Neural progenitor cell (in vitro differentiated cells): ENCODE results near the gene PRKCE. TPM values are rescaled to one million over a fixed set of nuclear protein-coding genes. Genes with fewer than 3 reads are reported as not detected.
"Not testable (repeated sequence)": the region's sequence is repeated elsewhere in the genome, so short reads cannot be mapped to it uniquely, and the experiment has no call there.

ENCODE experiments used
- DNase-seq: peaks from one replicate; pipeline ENCODE4 v3.0.0-alpha.2; 2016; ENCODE audit warnings: low spot score
- H2AFZ ChIP-seq: fragments of 200-600 bp; sonication (generic); replicated peaks from 2 replicates; pipeline ENCODE4 v1.6.1; 2016; ENCODE audit warnings: antibody characterized with exemption
- H3F3A ChIP-seq: fragments of 200-600 bp; sonication (generic); 2 replicates; pipeline ENCODE4 v1.6.1; 2016; ENCODE audit warnings: antibody characterized with exemption, low read depth
- H3K27ac ChIP-seq: fragments of 200-600 bp; sonication (generic); 2 replicates; pipeline ENCODE4 v1.5.1; 2016; ENCODE audit warnings: mild to moderate bottlenecking
- H3K27me3 ChIP-seq: fragments of 200-600 bp; sonication (generic); 2 replicates; pipeline ENCODE4 v1.6.1; 2016; ENCODE audit warnings: mild to moderate bottlenecking, moderate library complexity
- H3K36me3 ChIP-seq: fragments of 200-600 bp; sonication (generic); 2 replicates; pipeline ENCODE4 v1.5.1; 2016
- H3K4me1 ChIP-seq: fragments of 200-600 bp; sonication (generic); 2 replicates; pipeline ENCODE4 v1.6.1; 2016; ENCODE audit warnings: mixed run types
- H3K4me2 ChIP-seq: fragments of 200-600 bp; sonication (generic); 2 replicates; pipeline ENCODE4 v1.6.1; 2016
- H3K4me3 ChIP-seq: fragments of 200-600 bp; sonication (generic); 2 replicates; pipeline ENCODE4 v1.5.1; 2016
- H3K79me2 ChIP-seq: fragments of 200-600 bp; sonication (generic); 2 replicates; pipeline ENCODE4 v1.6.1; 2016; ENCODE audit warnings: low read depth
- H3K9ac ChIP-seq: fragments of 200-600 bp; sonication (generic); 2 replicates; pipeline ENCODE4 v1.6.1; 2016
- H3K9me3 ChIP-seq: fragments of 200-600 bp; sonication (generic); 2 replicates; pipeline ENCODE4 v1.5.1; 2016; ENCODE audit warnings: low read depth
- H4K20me1 ChIP-seq: fragments of 200-600 bp; sonication (generic); 2 replicates; pipeline ENCODE4 v1.6.1; 2016; ENCODE audit warnings: low read depth
- H3K27ac Mint-ChIP-seq: 3 replicates; pipeline ENCODE4 v1.8.0; 2021; ENCODE audit warnings: mixed read lengths
- H3K27me3 Mint-ChIP-seq: 2 replicates; pipeline ENCODE4 v1.8.0; 2022; ENCODE audit warnings: low read depth, mild to moderate bottlenecking, inconsistent platforms, moderate library complexity, mixed read lengths; ENCODE audit not compliant: insufficient read depth
- H3K36me3 Mint-ChIP-seq: 3 replicates; pipeline ENCODE4 v1.8.0; 2021; ENCODE audit warnings: mixed read lengths
- H3K4me1 Mint-ChIP-seq: 3 replicates; pipeline ENCODE4 v1.8.0; 2021; ENCODE audit warnings: mixed read lengths
- H3K4me3 Mint-ChIP-seq: 3 replicates; pipeline ENCODE4 v1.8.0; 2021; ENCODE audit warnings: mild to moderate bottlenecking, moderate library complexity, mixed read lengths
- H3K9me3 Mint-ChIP-seq: 3 replicates; pipeline ENCODE4 v1.8.0; 2020; ENCODE audit warnings: mixed read lengths
- EZH2 ChIP-seq: fragments of 200-600 bp; sonication (generic); IDR thresholded peaks from 2 replicates; pipeline ENCODE4 v1.6.1; 2017; ENCODE audit warnings: antibody characterized with exemption, mild to moderate bottlenecking, moderate library complexity
- EZH2phosphoT487 ChIP-seq: fragments of 200-600 bp; sonication (generic); IDR thresholded peaks from 2 replicates; pipeline ENCODE4 v1.6.1; 2017; ENCODE audit warnings: antibody characterized with exemption
- total RNA-seq: library from RNA; depleted of rRNA; stranded (reverse); fragments of >200 nt; gene quantifications from 2 replicates; pipeline ENCODE4 v1.2.3, GENCODE V29; 2015; ENCODE audit warnings: low replicate concordance
- TF ChIP-seq, protein P1 (sequence below): fragments of 200-600 bp; sonication (generic); IDR thresholded peaks from 2 replicates; pipeline ENCODE4 v1.5.1; 2017; ENCODE audit warnings: antibody characterized with exemption, mild to moderate bottlenecking

The PRKCE gene
- total RNA-seq, 1 donor from 2014 or later, result 4.1 TPM

DNA sequence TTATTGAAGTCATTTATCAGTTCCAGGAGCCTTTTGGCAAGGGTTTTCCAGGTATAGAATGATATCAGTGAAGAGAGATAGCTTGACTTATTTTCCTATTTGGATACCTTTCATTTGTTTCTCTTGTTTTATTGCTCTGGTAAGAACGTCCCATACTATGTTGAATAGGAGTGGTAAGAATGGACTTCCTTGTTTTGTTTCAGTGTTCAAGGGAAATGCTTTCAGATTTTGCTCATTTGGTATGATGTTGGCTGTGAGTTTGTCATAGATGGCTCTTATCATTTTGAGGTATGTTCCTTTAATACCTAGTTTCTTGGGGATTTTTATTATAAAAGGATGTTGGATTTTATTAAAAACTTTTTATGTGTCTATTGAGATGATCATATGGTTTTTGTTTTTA is 558.6 kb downstream of the PRKCE start:
- Histone ChIP-seq H2AFZ (no peak overlapping the region), H3K4me3 (no peak overlapping the region), H3K4me1 (no peaks in the 10 kb centered on the region), H3K9me3 (no peaks in the 10 kb centered on the region), H3K27ac (no peak overlapping the region), H3K36me3 (no peaks in the 10 kb centered on the region), H4K20me1 (no peaks in the 10 kb centered on the region), H3K79me2 (no peaks in the 10 kb centered on the region), H3K4me2 (no peak overlapping the region), H3K27me3 (no peaks in the 10 kb centered on the region), H3F3A (no peaks in the 10 kb centered on the region), H3K9ac (no peak overlapping the region)
- TF ChIP-seq, protein P1, sequence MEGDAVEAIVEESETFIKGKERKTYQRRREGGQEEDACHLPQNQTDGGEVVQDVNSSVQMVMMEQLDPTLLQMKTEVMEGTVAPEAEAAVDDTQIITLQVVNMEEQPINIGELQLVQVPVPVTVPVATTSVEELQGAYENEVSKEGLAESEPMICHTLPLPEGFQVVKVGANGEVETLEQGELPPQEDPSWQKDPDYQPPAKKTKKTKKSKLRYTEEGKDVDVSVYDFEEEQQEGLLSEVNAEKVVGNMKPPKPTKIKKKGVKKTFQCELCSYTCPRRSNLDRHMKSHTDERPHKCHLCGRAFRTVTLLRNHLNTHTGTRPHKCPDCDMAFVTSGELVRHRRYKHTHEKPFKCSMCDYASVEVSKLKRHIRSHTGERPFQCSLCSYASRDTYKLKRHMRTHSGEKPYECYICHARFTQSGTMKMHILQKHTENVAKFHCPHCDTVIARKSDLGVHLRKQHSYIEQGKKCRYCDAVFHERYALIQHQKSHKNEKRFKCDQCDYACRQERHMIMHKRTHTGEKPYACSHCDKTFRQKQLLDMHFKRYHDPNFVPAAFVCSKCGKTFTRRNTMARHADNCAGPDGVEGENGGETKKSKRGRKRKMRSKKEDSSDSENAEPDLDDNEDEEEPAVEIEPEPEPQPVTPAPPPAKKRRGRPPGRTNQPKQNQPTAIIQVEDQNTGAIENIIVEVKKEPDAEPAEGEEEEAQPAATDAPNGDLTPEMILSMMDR, result no peak
- TF ChIP-seq EZH2phosphoT487 (no peak), EZH2 (no peak)
- H3K9me3 Mint-ChIP-seq, result peaks cover 11% of the 10 kb centered on the region
- H3K27me3 Mint-ChIP-seq, result peaks cover 4% of the 10 kb centered on the region
- H3K36me3 Mint-ChIP-seq, result no peaks in the 10 kb centered on the region
- no peak overlapping the region for H3K4me3 Mint-ChIP-seq
- H3K27ac Mint-ChIP-seq, result no peak overlapping the region
- no peaks in the 10 kb centered on the region for H3K4me1 Mint-ChIP-seq
- DNase-seq, result no peak

DNA sequence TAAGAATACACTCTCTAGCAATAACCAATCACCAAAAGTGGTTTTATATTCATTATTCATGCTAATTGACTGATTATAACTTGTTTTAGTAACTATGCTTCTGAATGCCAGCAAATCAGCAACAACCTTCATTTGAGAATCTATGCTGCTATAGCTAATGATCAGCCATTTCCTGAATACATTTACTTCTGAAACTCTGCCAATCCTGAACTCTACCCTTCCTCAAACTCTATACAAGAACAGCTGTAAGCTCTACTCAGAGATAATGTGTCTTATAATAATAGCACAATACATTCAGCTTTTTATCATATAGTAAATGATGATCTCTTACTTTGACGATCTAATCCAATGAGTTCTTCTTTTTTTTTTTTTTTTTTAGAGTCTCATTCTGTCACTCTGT is 560.0 kb downstream of the PRKCE start:
- no peaks in the 10 kb centered on the region for H3K36me3 ChIP-seq
- no peak overlapping the region for H3K4me2 ChIP-seq
- no peaks in the 10 kb centered on the region for H3K27me3 ChIP-seq
- DNase-seq, result no peak
- no peaks in the 10 kb centered on the region for H3F3A ChIP-seq
- no peaks in the 10 kb centered on the region for H3K9me3 ChIP-seq
- H3K4me1 ChIP-seq, result no peaks in the 10 kb centered on the region
- Mint-ChIP-seq H3K36me3 (no peaks in the 10 kb centered on the region), H3K27ac (no peak overlapping the region), H3K9me3 (peaks cover 15% of the 10 kb centered on the region), H3K4me1 (no peaks in the 10 kb centered on the region), H3K27me3 (peaks cover 4% of the 10 kb centered on the region), H3K4me3 (no peak overlapping the region)
- no peak overlapping the region for H3K9ac ChIP-seq
- TF ChIP-seq, protein P1, result no peak
- no peak for TF ChIP-seq EZH2phosphoT487
- TF ChIP-seq EZH2, result no peak
- H3K79me2 ChIP-seq, result no peaks in the 10 kb centered on the region
- H3K4me3 ChIP-seq, result no peak overlapping the region
- no peak overlapping the region for H3K27ac ChIP-seq
- no peak overlapping the region for H2AFZ ChIP-seq
- H4K20me1 ChIP-seq, result no peaks in the 10 kb centered on the region

DNA sequence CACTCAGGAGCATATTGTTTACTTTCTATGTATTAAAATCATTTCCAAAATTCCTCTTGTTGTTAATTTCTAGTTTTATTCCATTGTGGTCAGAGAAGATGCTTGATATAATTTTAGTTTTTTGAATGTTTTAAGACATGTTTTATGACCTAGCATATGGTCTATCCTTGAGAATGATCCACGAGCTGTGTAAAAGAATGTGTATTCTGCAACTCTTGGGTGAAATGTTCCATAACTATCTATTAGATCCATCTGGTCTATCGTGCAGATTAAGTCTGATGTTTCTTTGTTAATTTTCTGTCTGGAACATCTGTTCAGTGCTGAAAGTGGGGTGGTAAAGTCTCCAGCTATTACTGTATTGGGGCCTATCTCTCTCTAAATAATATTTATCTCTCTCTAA is 562.4 kb downstream of the PRKCE start:
- Histone ChIP-seq H3K9me3 (no peaks in the 10 kb centered on the region), H3K9ac (no peak overlapping the region), H3K4me1 (no peaks in the 10 kb centered on the region), H4K20me1 (no peaks in the 10 kb centered on the region), H3K4me3 (no peak overlapping the region), H3K27me3 (no peaks in the 10 kb centered on the region), H3K4me2 (no peak overlapping the region), H3K36me3 (no peaks in the 10 kb centered on the region), H2AFZ (no peak overlapping the region), H3K79me2 (no peaks in the 10 kb centered on the region), H3F3A (no peaks in the 10 kb centered on the region), H3K27ac (no peak overlapping the region)
- no peaks in the 10 kb centered on the region for H3K36me3 Mint-ChIP-seq
- TF ChIP-seq EZH2phosphoT487 (no peak), EZH2 (no peak)
- TF ChIP-seq, protein P1, result no peak
- H3K4me3 Mint-ChIP-seq, result no peak overlapping the region
- no peaks in the 10 kb centered on the region for H3K4me1 Mint-ChIP-seq
- H3K9me3 Mint-ChIP-seq, result peaks cover 20% of the 10 kb centered on the region
- peaks cover 4% of the 10 kb centered on the region for H3K27me3 Mint-ChIP-seq
- no peak for DNase-seq
- H3K27ac Mint-ChIP-seq, result no peak overlapping the region

DNA sequence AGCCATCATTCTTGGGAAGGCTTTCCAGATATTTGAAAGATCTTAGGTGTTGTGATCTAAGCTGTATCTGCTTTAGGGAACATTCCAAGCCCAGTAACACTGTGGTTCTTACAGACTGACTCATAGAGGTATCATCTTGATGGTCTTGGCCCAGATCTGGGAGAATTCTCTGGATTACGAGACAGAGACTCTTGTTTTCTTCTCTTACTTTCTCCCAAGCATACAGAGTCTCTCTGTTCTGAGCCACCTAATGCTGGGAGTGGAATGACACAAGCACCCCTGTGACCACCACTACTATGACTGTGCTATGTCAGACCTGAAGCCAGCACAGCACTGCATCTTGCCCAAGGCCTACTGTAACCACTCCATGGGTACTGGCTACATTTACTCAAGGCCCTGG is 564.7 kb downstream of the PRKCE start:
- no peaks in the 10 kb centered on the region for H3K79me2 ChIP-seq
- no peak overlapping the region for H3K27ac ChIP-seq
- H3K27me3 Mint-ChIP-seq, result peaks cover 2% of the 10 kb centered on the region
- no peak overlapping the region for H2AFZ ChIP-seq
- DNase-seq, result no peak
- no peaks in the 10 kb centered on the region for H4K20me1 ChIP-seq
- H3K4me3 ChIP-seq, result no peak overlapping the region
- no peaks in the 10 kb centered on the region for H3K4me1 ChIP-seq
- H3K36me3 ChIP-seq, result no peaks in the 10 kb centered on the region
- no peak overlapping the region for H3K4me2 ChIP-seq
- H3K9me3 Mint-ChIP-seq, result peaks cover 21% of the 10 kb centered on the region
- no peaks in the 10 kb centered on the region for H3K36me3 Mint-ChIP-seq
- TF ChIP-seq EZH2, result no peak
- TF ChIP-seq, protein P1, result no peak
- TF ChIP-seq EZH2phosphoT487, result no peak
- H3K27me3 ChIP-seq, result no peaks in the 10 kb centered on the region
- no peak overlapping the region for H3K9ac ChIP-seq
- no peak overlapping the region for H3K27ac Mint-ChIP-seq
- no peaks in the 10 kb centered on the region for H3K4me1 Mint-ChIP-seq
- no peaks in the 10 kb centered on the region for H3K9me3 ChIP-seq
- no peaks in the 10 kb centered on the region for H3F3A ChIP-seq
- H3K4me3 Mint-ChIP-seq, result no peak overlapping the region

DNA sequence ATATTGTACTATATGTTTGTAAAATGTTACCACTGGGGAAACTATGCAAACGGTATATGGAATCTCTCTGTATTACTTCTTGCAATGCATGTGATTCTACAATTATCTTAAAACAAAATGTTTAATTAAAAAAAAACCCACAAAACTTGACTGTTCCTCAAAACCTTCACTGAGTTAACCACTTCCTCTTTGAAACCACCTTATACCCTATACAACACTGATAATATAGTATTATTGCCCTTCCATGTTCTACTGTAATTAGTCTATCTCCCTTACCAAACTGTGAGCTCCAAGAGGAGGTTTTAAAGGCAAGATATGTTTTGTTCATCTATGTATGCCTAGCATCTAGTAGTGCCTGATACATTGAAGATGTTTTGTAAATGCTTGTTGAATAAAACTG is 572.0 kb downstream of the PRKCE start:
- not testable (repeated sequence) for H3K9ac ChIP-seq, H4K20me1 ChIP-seq, H3K4me1 Mint-ChIP-seq, H3K27ac ChIP-seq, H3K4me2 ChIP-seq, H3K27ac Mint-ChIP-seq, H3K79me2 ChIP-seq, H3K4me3 ChIP-seq, H3K4me3 Mint-ChIP-seq, H3K27me3 ChIP-seq, H3K4me1 ChIP-seq, H3K36me3 ChIP-seq, H2AFZ ChIP-seq, DNase-seq, H3K36me3 Mint-ChIP-seq, H3K9me3 ChIP-seq, H3F3A ChIP-seq, H3K27me3 Mint-ChIP-seq
- peaks cover 20% of the 10 kb centered on the region for H3K9me3 Mint-ChIP-seq
